ENCODE data around the gene APCDD1. TPM values are rescaled to one million over a fixed set of nuclear protein-coding genes. Genes with fewer than 3 reads are reported as not detected.
A peak's percentile ranks its signal among the peaks of the same experiment; 100 is the strongest.

APCDD1 gene
- total RNA-seq, 1 donor from 2014 or later, result 4.4 TPM

- H3K4me1 Mint-ChIP-seq (ENCODE audit: low read depth, unreplicated experiment), result peaks cover 17% of the 10 kb centered on the region
- Histone ChIP-seq H3K27ac (ENCODE audit: low read depth, low read length) (no peak overlapping the region), H3K36me3 (ENCODE audit: insufficient read depth, low read length) (no peaks in the 10 kb centered on the region), H2AFZ (ENCODE audit: low read depth, low read length) (no peak overlapping the region), H3K4me3 (ENCODE audit: insufficient read depth, low read depth, low read length) (no peak overlapping the region), H3K79me2 (ENCODE audit: insufficient read depth, low read length) (no peaks in the 10 kb centered on the region), H3K27me3 (ENCODE audit: insufficient read depth, low read length) (peaks cover 2% of the 10 kb centered on the region), H3K9ac (ENCODE audit: low read length) (no peak overlapping the region), H3K4me2 (ENCODE audit: low read length) (peak overlapping the region; percentile 30), H4K20me1 (ENCODE audit: insufficient read depth, low read length) (no peaks in the 10 kb centered on the region), H3K4me1 (ENCODE audit: insufficient read depth, low read length) (no peaks in the 10 kb centered on the region), H3K9me3 (ENCODE audit: insufficient read depth, low read depth, low read length) (no peaks in the 10 kb centered on the region)
- no peak for FAIRE-seq
- H3K9me3 Mint-ChIP-seq (ENCODE audit: unreplicated experiment), result peaks cover 2% of the 10 kb centered on the region
- no peak overlapping the region for H3K4me3 Mint-ChIP-seq (ENCODE audit: unreplicated experiment)
- no peaks in the 10 kb centered on the region for H3K36me3 Mint-ChIP-seq (ENCODE audit: low read depth, unreplicated experiment)
- peak; percentile 43 for DNase-seq (ENCODE audit: low read depth)
- peaks cover 15% of the 10 kb centered on the region for H3K27me3 Mint-ChIP-seq (ENCODE audit: low read depth, unreplicated experiment)
- TF ChIP-seq EZH2 (IDR thresholded peaks at IDR 0.05; ENCODE audit: insufficient read depth, low read length) (no peak), CTCF (IDR thresholded peaks at IDR 0.05; ENCODE audit: insufficient read depth, low read depth, low read length) (no peak)
- H3K27ac Mint-ChIP-seq (ENCODE audit: unreplicated experiment), result no peak overlapping the region
These were observed 43.7 kb upstream of the APCDD1 start for GRCh38 chr18:10410472-10411308.

GRCh38 chr18:10412933-10413332 lies 41.5 kb upstream of the APCDD1 start:
- FAIRE-seq (no peak), DNase-seq (ENCODE audit: low read depth) (no peak)
- Histone ChIP-seq H3K4me3 (ENCODE audit: insufficient read depth, low read depth, low read length) (no peak overlapping the region), H3K4me2 (ENCODE audit: low read length) (no peak overlapping the region), H4K20me1 (ENCODE audit: insufficient read depth, low read length) (no peaks in the 10 kb centered on the region), H3K4me1 (ENCODE audit: insufficient read depth, low read length) (no peaks in the 10 kb centered on the region), H3K27ac (ENCODE audit: low read depth, low read length) (no peak overlapping the region), H2AFZ (ENCODE audit: low read depth, low read length) (no peak overlapping the region), H3K79me2 (ENCODE audit: insufficient read depth, low read length) (no peaks in the 10 kb centered on the region), H3K9ac (ENCODE audit: low read length) (no peak overlapping the region), H3K27me3 (ENCODE audit: insufficient read depth, low read length) (no peaks in the 10 kb centered on the region), H3K9me3 (ENCODE audit: insufficient read depth, low read depth, low read length) (no peaks in the 10 kb centered on the region), H3K36me3 (ENCODE audit: insufficient read depth, low read length) (no peaks in the 10 kb centered on the region)
- Mint-ChIP-seq H3K27ac (ENCODE audit: unreplicated experiment) (no peak overlapping the region), H3K4me1 (ENCODE audit: low read depth, unreplicated experiment) (peaks cover 26% of the 10 kb centered on the region), H3K36me3 (ENCODE audit: low read depth, unreplicated experiment) (no peaks in the 10 kb centered on the region), H3K4me3 (ENCODE audit: unreplicated experiment) (no peak overlapping the region), H3K27me3 (ENCODE audit: low read depth, unreplicated experiment) (peaks cover 22% of the 10 kb centered on the region), H3K9me3 (ENCODE audit: unreplicated experiment) (peaks cover 2% of the 10 kb centered on the region)
- no peak for TF ChIP-seq CTCF (IDR thresholded peaks at IDR 0.05; ENCODE audit: insufficient read depth, low read depth, low read length)
- TF ChIP-seq EZH2 (IDR thresholded peaks at IDR 0.05; ENCODE audit: insufficient read depth, low read length), result no peak

GRCh38 chr18:10413722-10414121 lies 40.7 kb upstream of the APCDD1 start:
- FAIRE-seq (no peak), DNase-seq (ENCODE audit: low read depth) (no peak)
- H3K4me3 ChIP-seq (ENCODE audit: insufficient read depth, low read depth, low read length), result no peak overlapping the region
- H2AFZ ChIP-seq (ENCODE audit: low read depth, low read length), result no peak overlapping the region
- H3K4me1 ChIP-seq (ENCODE audit: insufficient read depth, low read length), result no peaks in the 10 kb centered on the region
- H3K36me3 Mint-ChIP-seq (ENCODE audit: low read depth, unreplicated experiment), result no peaks in the 10 kb centered on the region
- no peaks in the 10 kb centered on the region for H4K20me1 ChIP-seq (ENCODE audit: insufficient read depth, low read length)
- no peak overlapping the region for H3K9ac ChIP-seq (ENCODE audit: low read length)
- no peak overlapping the region for H3K4me2 ChIP-seq (ENCODE audit: low read length)
- H3K27me3 Mint-ChIP-seq (ENCODE audit: low read depth, unreplicated experiment), result peaks cover 19% of the 10 kb centered on the region
- peaks cover 28% of the 10 kb centered on the region for H3K4me1 Mint-ChIP-seq (ENCODE audit: low read depth, unreplicated experiment)
- no peak for TF ChIP-seq CTCF (IDR thresholded peaks at IDR 0.05; ENCODE audit: insufficient read depth, low read depth, low read length)
- no peak for TF ChIP-seq EZH2 (IDR thresholded peaks at IDR 0.05; ENCODE audit: insufficient read depth, low read length)
- H3K27ac Mint-ChIP-seq (ENCODE audit: unreplicated experiment), result no peak overlapping the region
- peaks cover 2% of the 10 kb centered on the region for H3K9me3 Mint-ChIP-seq (ENCODE audit: unreplicated experiment)
- H3K36me3 ChIP-seq (ENCODE audit: insufficient read depth, low read length), result no peaks in the 10 kb centered on the region
- H3K27me3 ChIP-seq (ENCODE audit: insufficient read depth, low read length), result no peaks in the 10 kb centered on the region
- H3K9me3 ChIP-seq (ENCODE audit: insufficient read depth, low read depth, low read length), result no peaks in the 10 kb centered on the region
- H3K79me2 ChIP-seq (ENCODE audit: insufficient read depth, low read length), result no peaks in the 10 kb centered on the region
- no peak overlapping the region for H3K4me3 Mint-ChIP-seq (ENCODE audit: unreplicated experiment)
- no peak overlapping the region for H3K27ac ChIP-seq (ENCODE audit: low read depth, low read length)

All from astrocyte (in vitro differentiated cells and primary cell).